Activated naive CD4-positive, alpha-beta T cell treated with anti-CD3 and anti-CD28 coated beads for 36 hours (primary cell): ENCODE data around the gene TAL1. TPM values are rescaled to one million over a fixed set of nuclear protein-coding genes. Genes with fewer than 3 reads are reported as not detected.
"Not testable (repeated sequence)": the region's sequence is repeated elsewhere in the genome, so short reads cannot be mapped to it uniquely, and the experiment has no call there.

ENCODE experiments used
- CTCF ChIA-PET: fragments of 350-600 bp; sonication (Branson Sonifier 250); formaldehyde crosslinking; loops from one replicate; lab custom pipeline; 2021; ENCODE audit warnings: antibody characterized with exemption; lab: Charles Lee
- DNase-seq: peaks from one replicate; pipeline ENCODE4 v3.0.0-alpha.2; 2020
- H3K27ac Mint-ChIP-seq: one replicate; pipeline ENCODE4 v1.8.0; 2021; ENCODE audit warnings: mild to moderate bottlenecking, mixed read lengths
- H3K27me3 Mint-ChIP-seq: one replicate; pipeline ENCODE4 v1.8.0; 2021; ENCODE audit warnings: low read depth, mixed read lengths
- H3K36me3 Mint-ChIP-seq: one replicate; pipeline ENCODE4 v1.8.0; 2021; ENCODE audit warnings: low read depth, mixed read lengths
- H3K4me1 Mint-ChIP-seq: one replicate; pipeline ENCODE4 v1.8.0; 2021; ENCODE audit warnings: low read depth, mixed read lengths
- H3K4me3 Mint-ChIP-seq: one replicate; pipeline ENCODE4 v1.8.0; 2021; ENCODE audit warnings: mild to moderate bottlenecking, moderate library complexity, mixed read lengths
- H3K9me3 Mint-ChIP-seq: one replicate; pipeline ENCODE4 v1.8.0; 2021; ENCODE audit warnings: mixed read lengths
- intact Hi-C: fragments of 100-400 bp; cut with micrococcal nuclease; formaldehyde crosslinking; loops from one replicate; pipeline ENCODE4 v1.15.1; 2023
- total RNA-seq, 2 experiments: library from RNA; stranded (reverse); gene quantifications; one replicate each; pipeline ENCODE4 v1.2.3, GENCODE V29; 2021

Gene TAL1
- not detected for total RNA-seq

GRCh38 chr1:47232187-47232874 is at the start of gene TAL1:
TSS of gene TAL1 (minus strand) at chr1:47232225. CDS start at chr1:47225888, 6,337 bp downstream.
- DNase-seq = no peak
- CTCF ChIA-PET = interaction anchor here (0.6 to 1.2 kb wide), 3 partner anchors 39 to 505 kb away, joined by 3 to 4 read pairs (median 3); no protein-coding TSS in a partner anchor
- no peaks in the 10 kb centered on the region for H3K36me3 Mint-ChIP-seq
- peaks cover 73% of the 10 kb centered on the region for H3K27me3 Mint-ChIP-seq
- intact Hi-C loops = loop anchor here (5.0 kb wide), 1 partner anchor 205 kb away; the partner anchor contains the start of gene FOXD2
- H3K27ac Mint-ChIP-seq = no peak within 1 kb of the TSS
- H3K4me1 Mint-ChIP-seq = peaks cover 22% of the 10 kb centered on the region
- peak within 1 kb of the TSS; percentile 73 for H3K4me3 Mint-ChIP-seq
- H3K9me3 Mint-ChIP-seq = no peaks in the 10 kb centered on the region

GRCh38 chr1:47280142-47280541 is 48.1 kb upstream of the TAL1 start:
- Mint-ChIP-seq H3K9me3 (no peaks in the 10 kb centered on the region), H3K36me3 (peaks cover 33% of the 10 kb centered on the region), H3K27ac (no peak overlapping the region), H3K27me3 (no peaks in the 10 kb centered on the region), H3K4me1 (no peaks in the 10 kb centered on the region), H3K4me3 (no peak overlapping the region)
- CTCF ChIA-PET = no interaction called here
- intact Hi-C loops = no loop called here
- no peak for DNase-seq

GRCh38 chr1:47276850-47277249 is 44.8 kb upstream of the TAL1 start:
- Mint-ChIP-seq H3K27me3 (no peaks in the 10 kb centered on the region), H3K4me1 (no peaks in the 10 kb centered on the region), H3K4me3 (no peak overlapping the region), H3K9me3 (no peaks in the 10 kb centered on the region), H3K27ac (no peak overlapping the region), H3K36me3 (peaks cover 30% of the 10 kb centered on the region)
- DNase-seq = no peak
- intact Hi-C loops = no loop called here
- CTCF ChIA-PET = interaction anchor here (1.4 kb wide), 1 partner anchor 14 kb away, joined by 8 read pairs; no protein-coding TSS in a partner anchor

GRCh38 chr1:47275811-47276210 is 43.8 kb upstream of the TAL1 start:
- H3K4me1 Mint-ChIP-seq, intact Hi-C loops, H3K27me3 Mint-ChIP-seq, H3K9me3 Mint-ChIP-seq, H3K27ac Mint-ChIP-seq, DNase-seq, H3K4me3 Mint-ChIP-seq: not testable (repeated sequence)
- CTCF ChIA-PET = interaction anchor here (1.4 kb wide), 1 partner anchor 13 kb away, joined by 8 read pairs; no protein-coding TSS in a partner anchor
- H3K36me3 Mint-ChIP-seq = peaks cover 30% of the 10 kb centered on the region

- H3K9me3 Mint-ChIP-seq, DNase-seq, H3K4me3 Mint-ChIP-seq, H3K27ac Mint-ChIP-seq, H3K4me1 Mint-ChIP-seq, intact Hi-C loops, H3K27me3 Mint-ChIP-seq: not testable (repeated sequence)
- CTCF ChIA-PET = interaction anchor here (1.1 kb wide), 1 partner anchor 87 kb away, joined by 3 read pairs; no protein-coding TSS in a partner anchor
- H3K36me3 Mint-ChIP-seq = peaks cover 41% of the 10 kb centered on the region
Observed at GRCh38 chr1:47265529-47265928, 33.5 kb upstream of the TAL1 start.

- peak; percentile 48 for DNase-seq
- intact Hi-C loops = loop anchor here (1.0 kb wide), 1 partner anchor 70 kb away; no protein-coding TSS in a partner anchor
- no peak overlapping the region for H3K27ac Mint-ChIP-seq
- H3K9me3 Mint-ChIP-seq = no peaks in the 10 kb centered on the region
- H3K4me3 Mint-ChIP-seq = no peak overlapping the region
- H3K4me1 Mint-ChIP-seq = no peaks in the 10 kb centered on the region
- CTCF ChIA-PET = interaction anchor here (0.7 to 2.8 kb wide), 12 partner anchors 10 to 173 kb away, joined by 3 to 20 read pairs (median 4); partner anchors contain the start of gene CMPK1
- H3K36me3 Mint-ChIP-seq = peaks cover 40% of the 10 kb centered on the region
- H3K27me3 Mint-ChIP-seq = no peaks in the 10 kb centered on the region
Observed at GRCh38 chr1:47262787-47263413, 30.9 kb upstream of the TAL1 start.

GRCh38 chr1:47257224-47257623 is 25.2 kb upstream of the TAL1 start:
- Mint-ChIP-seq H3K4me3 (no peak overlapping the region), H3K36me3 (peaks cover 35% of the 10 kb centered on the region), H3K27ac (no peak overlapping the region), H3K4me1 (no peaks in the 10 kb centered on the region), H3K27me3 (no peaks in the 10 kb centered on the region), H3K9me3 (no peaks in the 10 kb centered on the region)
- CTCF ChIA-PET = interaction anchor here (1.1 to 1.6 kb wide), 2 partner anchors 73 to 79 kb away, joined by 3 to 4 read pairs; no protein-coding TSS in a partner anchor
- intact Hi-C loops = no loop called here
- no peak for DNase-seq

- H3K4me3 Mint-ChIP-seq = no peak overlapping the region
- intact Hi-C loops = no loop called here
- H3K9me3 Mint-ChIP-seq = no peaks in the 10 kb centered on the region
- H3K4me1 Mint-ChIP-seq = no peaks in the 10 kb centered on the region
- H3K27ac Mint-ChIP-seq = no peak overlapping the region
- CTCF ChIA-PET = interaction anchor here (0.6 to 2.4 kb wide), 2 partner anchors 10 to 74 kb away, joined by 3 to 10 read pairs; no protein-coding TSS in a partner anchor
- DNase-seq = no peak
- H3K27me3 Mint-ChIP-seq = no peaks in the 10 kb centered on the region
- peaks cover 25% of the 10 kb centered on the region for H3K36me3 Mint-ChIP-seq
Observed at GRCh38 chr1:47252795-47253194, 20.8 kb upstream of the TAL1 start.

- Mint-ChIP-seq H3K36me3 (peaks cover 22% of the 10 kb centered on the region), H3K27me3 (no peaks in the 10 kb centered on the region), H3K4me3 (no peak overlapping the region), H3K9me3 (no peaks in the 10 kb centered on the region), H3K4me1 (no peaks in the 10 kb centered on the region), H3K27ac (no peak overlapping the region)
- DNase-seq = no peak
- CTCF ChIA-PET = interaction anchor here (2.4 kb wide), 1 partner anchor 10 kb away, joined by 10 read pairs; no protein-coding TSS in a partner anchor
- intact Hi-C loops = no loop called here
Observed at GRCh38 chr1:47252369-47252768, 20.3 kb upstream of the TAL1 start.

GRCh38 chr1:47249755-47250154 is 17.7 kb upstream of the TAL1 start:
- CTCF ChIA-PET = no interaction called here
- Mint-ChIP-seq H3K27me3 (peaks cover 2% of the 10 kb centered on the region), H3K4me3 (no peak overlapping the region), H3K36me3 (peaks cover 12% of the 10 kb centered on the region), H3K4me1 (no peaks in the 10 kb centered on the region), H3K27ac (no peak overlapping the region), H3K9me3 (no peaks in the 10 kb centered on the region)
- intact Hi-C loops = no loop called here
- no peak for DNase-seq

GRCh38 chr1:47244339-47244862 is 12.4 kb upstream of the TAL1 start:
- DNase-seq = no peak
- H3K27me3 Mint-ChIP-seq = peaks cover 21% of the 10 kb centered on the region
- H3K4me3 Mint-ChIP-seq = no peak overlapping the region
- CTCF ChIA-PET = interaction anchor here (1.0 kb wide), 1 partner anchor 51 kb away, joined by 3 read pairs; no protein-coding TSS in a partner anchor
- intact Hi-C loops = no loop called here
- H3K27ac Mint-ChIP-seq = no peak overlapping the region
- no peaks in the 10 kb centered on the region for H3K9me3 Mint-ChIP-seq
- H3K4me1 Mint-ChIP-seq = peaks cover under 1% of the 10 kb centered on the region
- H3K36me3 Mint-ChIP-seq = peaks cover 5% of the 10 kb centered on the region

- Mint-ChIP-seq H3K9me3 (no peaks in the 10 kb centered on the region), H3K27me3 (peaks cover 24% of the 10 kb centered on the region), H3K27ac (no peak overlapping the region), H3K36me3 (peaks cover 1% of the 10 kb centered on the region), H3K4me1 (peaks cover 3% of the 10 kb centered on the region), H3K4me3 (no peak overlapping the region)
- DNase-seq = no peak
- CTCF ChIA-PET = interaction anchor here (1.0 kb wide), 1 partner anchor 51 kb away, joined by 3 read pairs; no protein-coding TSS in a partner anchor
- intact Hi-C loops = no loop called here
Observed at GRCh38 chr1:47243910-47244309, 11.9 kb upstream of the TAL1 start.
